GM18526 (cell line): ENCODE measurements around the gene PLCB1.

Experiments
- POLR2A ChIP-seq: IDR thresholded peaks from 3 replicates; pipeline ENCODE4 v1.6.1; 2011; ENCODE audit not compliant: insufficient read length; ENCODE audit errors: extremely low read depth

The PLCB1 gene

DNA sequence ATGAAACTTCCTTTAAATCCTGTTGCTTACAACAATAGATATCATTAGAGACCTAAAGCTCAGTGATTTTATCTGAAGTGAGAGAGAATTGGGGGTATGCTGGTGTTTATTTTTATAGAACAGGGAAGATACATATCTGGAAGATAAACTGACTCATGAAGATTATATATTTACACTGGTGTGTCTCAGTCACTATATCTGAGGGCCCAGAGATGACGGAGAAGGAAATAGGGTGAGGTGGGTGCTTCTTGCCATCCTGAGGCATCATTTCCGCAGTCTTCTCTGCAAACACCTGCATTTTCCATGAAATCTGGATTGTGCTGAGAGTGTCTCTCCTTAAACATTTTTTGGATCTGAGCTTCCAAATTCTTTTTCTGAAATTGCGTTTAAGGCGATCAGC lies 5.9 kb upstream of the PLCB1 start:
- TF ChIP-seq POLR2A, result no peak

DNA sequence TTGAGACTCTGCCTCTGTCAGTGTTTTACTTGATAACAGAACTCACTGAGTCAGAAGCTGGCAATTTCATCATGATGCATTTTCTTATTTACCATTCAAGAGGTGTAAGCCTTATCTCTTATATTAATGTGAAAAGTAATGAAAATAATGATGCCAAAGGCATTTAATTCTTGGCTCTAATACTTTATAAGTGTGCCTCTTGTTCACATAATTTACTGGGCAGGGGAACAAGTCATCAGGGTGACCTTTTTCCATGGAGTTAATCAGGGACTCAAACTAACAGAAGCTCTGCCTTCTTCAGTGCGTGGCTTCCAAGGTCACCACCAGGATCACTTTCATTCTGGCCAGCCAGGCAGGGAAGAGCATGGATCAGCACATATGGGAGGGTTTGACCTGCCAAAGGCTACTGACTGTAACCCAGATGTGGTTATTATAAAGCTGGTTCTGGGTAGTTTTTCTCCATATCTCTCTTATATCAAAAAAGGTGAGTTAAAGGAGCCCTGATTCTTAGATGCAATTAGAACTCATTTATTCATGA lies 5.2 kb upstream of the PLCB1 start:
- no peak for TF ChIP-seq POLR2A

DNA sequence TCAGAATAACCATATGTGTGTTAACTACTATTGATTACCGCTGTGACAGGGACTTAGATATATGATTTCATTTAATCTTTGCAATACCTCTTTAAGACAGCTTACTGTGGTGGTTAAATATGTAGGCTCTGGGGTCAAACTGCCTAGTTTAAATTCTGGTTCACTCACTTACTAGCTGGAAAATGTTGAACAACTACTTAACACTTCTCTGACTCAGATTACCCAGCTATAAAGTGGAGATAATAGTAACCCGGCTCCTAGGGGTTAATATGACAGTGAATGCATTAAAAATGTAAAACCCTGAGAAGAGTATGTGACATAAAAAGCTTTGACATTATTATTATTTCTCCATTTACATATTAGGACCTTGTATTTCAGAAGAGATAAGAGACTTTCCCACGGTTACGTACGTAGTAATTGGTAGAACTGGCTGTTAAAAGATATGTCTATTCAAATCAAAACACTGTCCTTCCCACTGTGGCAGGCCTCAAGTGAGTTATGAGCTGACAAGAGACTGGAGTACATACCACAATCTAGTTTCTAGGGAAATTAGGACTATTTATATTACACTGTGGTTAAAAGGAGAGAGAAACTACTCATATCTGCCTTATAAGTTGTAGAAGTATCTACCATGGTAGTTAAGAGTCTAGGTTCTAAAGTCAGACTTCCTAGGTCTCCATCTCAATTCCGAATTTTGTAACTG lies 4.4 kb upstream of the PLCB1 start:
- no peak for TF ChIP-seq POLR2A

DNA sequence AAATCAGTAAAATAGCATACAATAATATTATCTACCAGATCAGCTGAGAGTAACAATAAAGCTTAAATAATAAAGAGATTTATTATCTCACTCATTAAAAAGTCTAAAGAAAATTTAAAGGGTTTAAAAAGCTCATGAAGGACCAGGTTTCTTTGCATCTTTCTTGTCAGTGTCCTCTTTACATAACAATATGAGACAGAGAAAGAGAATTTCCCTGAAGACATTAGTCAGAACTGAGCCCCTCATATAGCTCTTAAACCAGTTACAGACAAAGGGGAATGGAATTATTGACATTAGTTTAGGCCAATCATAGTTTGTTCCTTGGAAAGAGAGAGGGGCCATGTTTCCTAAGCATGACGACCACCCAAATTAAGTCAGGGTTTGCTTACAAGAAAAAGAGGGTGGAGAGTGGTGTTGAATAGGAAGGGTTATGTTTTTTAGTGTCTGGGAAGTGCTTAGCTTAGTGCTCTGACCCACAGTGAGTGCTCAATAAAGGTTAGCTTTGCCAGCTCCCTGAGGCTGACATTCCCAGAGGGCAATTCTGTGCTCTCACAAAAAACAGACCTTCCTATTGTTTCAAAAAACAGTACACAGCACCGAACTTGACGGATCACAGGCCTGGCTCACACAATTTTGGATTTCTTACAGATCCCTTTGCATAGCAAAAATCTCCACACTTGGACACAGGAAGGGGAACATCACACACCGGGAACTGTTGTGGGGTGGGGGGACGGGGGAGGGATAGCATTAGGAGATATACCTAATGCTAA lies 3.6 kb upstream of the PLCB1 start:
- TF ChIP-seq POLR2A, result no peak

DNA sequence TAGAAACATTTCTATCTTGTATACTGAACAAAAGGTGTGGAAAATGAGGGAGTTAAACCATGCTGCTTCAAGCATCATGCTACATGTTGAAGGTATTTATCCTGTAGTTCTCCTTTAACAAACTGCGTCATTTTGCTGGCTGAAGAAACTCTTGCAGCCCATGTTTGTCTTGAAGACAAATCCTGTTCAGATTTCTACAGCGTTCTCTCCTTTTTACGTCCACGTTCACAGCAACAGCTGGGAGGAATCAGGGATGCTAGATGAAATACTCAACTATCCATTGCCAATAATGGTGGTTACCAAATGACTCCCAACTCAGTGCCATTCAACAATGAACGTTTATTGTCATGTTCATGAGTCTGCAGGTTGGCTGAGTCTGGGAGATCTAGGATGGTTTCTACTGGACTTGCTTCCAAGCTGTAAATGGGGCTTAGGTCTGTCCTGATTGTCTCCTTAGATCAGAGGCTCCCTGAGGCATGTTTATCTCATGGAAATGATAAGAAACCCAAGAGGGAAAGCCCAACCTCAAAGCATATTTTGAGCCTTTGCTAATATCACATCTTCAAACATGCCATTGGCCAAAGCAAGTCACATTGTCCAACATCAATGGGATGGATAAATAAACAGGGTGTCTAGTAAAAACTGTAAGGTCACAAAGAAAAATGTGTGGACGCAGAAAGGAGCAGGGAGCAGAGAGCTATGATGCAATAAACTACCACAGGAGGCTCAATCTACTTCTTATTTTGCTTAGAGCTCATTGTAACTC lies 2.7 kb upstream of the PLCB1 start:
- no peak for TF ChIP-seq POLR2A

DNA sequence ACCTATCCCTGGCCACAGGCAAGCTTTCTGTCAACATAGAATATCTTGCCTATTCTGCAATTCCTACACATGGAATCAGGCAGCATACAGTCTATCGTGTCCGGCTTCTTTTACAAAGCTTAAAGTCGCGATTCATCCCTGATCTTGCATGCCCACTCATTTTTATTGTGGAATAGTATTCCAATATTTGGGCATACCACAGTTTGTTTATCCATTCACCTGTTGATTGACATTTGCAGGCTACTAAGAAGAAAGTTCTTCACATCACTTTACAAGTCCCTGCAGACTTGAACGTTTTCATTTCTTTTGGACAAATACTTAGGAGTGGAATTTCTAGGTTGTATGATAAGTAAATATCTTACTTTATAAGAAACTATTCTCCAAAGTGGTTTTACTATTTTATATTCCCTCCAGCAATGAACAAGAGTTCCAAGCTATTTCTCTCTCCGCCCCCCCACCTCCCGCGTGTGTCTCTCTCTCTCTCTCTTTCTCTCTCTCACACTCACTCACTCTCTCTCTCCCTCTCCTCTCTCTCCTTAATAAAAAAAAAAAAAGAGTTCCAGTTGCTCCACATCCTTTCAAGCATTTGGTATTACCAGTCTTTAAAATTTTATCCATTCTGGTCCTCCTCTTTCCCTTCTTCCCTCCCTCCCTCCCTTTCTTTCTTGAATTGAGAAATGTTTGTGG lies 1.1 kb upstream of the PLCB1 start:
- no peak for TF ChIP-seq POLR2A

DNA sequence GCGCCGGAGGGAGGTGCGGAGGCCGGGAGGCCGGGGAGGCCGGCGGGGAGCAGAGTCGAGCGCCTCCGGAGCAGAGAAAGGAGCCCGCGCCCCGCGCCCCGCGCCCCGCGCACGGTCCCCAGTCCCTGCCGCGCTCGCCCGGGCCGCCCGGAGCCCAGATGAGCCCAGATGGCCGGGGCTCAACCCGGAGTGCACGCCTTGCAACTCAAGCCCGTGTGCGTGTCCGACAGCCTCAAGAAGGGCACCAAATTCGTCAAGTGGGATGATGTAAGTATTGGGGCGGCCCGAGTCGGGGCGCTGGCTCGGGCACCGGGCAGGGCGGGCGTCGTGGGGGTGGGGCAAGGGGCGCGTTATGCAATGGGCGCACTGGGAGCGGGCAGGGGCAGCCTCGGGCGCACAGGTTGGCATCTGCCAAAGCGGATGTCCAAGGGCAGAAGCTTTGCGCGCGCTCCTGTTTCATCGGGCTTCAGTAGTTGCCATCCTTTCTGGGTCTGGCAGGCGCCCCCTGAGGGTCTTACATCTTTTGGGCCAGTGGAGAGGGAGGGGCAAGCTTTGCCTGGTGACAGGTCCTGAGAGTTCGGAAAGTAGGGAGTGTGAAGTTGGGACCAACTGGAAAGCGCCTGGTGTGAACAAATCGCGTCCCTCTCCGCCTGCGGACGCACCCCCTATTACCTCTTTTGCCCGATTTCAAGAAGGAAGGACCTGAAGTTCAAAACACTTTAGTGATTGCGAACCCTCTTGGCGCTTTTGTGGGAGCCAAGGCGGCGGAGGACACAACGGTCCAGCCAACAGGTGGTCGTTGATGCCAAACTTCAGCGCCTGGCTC lies 631 bp downstream of the PLCB1 start:
- TF ChIP-seq POLR2A, result no peak

DNA sequence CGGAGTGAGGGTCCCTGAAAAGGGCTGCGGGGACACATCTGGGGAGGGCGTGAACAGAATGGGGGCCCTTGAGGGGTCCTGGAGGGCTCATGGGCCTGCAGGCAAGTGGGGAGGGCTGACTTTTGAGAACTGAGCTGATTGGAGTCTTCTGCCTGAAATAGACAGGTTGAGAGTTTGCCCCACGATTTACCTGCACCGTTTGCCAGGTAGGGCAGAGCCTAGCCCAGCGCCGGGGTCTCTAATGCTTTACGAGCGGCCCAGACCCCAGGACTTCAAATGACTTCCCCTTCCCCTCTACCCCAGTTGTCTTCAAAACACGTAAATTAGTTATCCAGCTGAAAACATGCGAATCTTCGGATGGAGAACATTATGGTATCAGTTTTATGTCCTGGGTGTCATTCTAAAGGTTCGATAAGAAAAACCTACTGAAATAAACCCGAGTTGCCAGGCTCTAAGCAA lies 1.3 kb downstream of the PLCB1 start:
- no peak for TF ChIP-seq POLR2A

DNA sequence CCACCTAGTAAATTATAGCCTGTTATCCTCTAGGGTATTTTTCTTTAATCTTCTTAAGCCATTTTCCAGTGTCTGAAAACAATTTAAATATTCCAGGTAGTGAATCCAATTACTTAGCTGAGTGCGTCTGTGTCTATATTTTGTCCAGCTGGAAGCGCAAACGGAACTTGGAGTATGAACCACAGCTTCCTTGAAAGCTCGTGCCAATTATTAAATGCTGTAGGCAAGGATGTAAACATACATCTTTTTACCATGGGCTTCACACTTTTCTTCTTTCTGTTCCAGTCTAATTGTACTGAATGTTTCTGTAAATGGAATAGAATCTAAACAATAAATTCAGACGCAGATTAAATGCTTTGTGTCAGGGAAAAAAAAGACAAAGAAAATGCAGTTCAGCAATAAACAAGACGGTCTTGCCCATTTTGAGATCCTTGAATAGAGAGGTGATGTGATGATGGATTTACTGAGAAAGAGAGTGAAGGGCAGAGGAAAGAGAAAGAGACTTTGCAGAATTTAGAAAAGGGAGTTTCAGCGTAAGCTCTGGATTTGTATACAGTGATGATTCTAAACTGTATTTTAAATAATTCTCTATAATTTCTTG lies 1.9 kb downstream of the PLCB1 start:
- no peak for TF ChIP-seq POLR2A

DNA sequence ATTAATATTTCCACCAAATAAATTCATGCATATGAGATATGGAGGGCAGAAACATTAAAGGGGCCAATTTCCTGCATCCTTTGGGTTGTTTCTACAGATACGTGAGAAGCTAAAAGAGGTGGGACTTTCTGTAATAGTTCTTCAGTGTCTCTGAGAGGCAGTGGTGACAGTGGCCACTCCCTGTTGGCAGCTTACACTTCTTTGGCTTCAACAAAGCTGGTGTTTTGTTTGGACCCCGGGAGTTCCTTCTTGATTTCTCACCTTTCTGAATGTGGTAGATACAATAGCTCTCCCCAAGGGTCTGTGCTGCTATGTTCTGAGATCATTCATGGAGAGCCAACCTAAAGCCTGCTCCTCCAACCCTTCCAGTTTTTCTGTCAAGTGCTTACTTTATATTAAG lies 7.8 kb downstream of the PLCB1 start:
- no peak for TF ChIP-seq POLR2A

DNA sequence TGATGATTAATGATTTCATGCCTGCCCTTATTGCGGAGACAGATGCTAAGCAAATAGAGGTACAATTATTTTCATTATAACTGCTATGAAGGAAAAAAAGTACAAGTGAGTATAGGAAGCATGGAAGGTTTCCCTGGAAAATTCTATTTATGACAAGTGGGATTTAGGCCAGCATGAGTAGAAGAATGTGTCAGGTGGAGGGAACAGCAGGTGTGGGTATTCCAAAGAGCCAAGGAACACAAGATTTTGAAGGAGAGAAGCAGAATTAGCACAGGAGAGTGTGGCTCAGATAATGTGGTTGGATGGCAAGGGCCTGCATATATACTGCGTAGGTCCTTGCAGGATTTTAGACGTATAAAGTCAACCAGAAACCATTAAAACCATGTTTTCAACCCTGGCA lies 11.4 kb downstream of the PLCB1 start:
- no peak for TF ChIP-seq POLR2A

DNA sequence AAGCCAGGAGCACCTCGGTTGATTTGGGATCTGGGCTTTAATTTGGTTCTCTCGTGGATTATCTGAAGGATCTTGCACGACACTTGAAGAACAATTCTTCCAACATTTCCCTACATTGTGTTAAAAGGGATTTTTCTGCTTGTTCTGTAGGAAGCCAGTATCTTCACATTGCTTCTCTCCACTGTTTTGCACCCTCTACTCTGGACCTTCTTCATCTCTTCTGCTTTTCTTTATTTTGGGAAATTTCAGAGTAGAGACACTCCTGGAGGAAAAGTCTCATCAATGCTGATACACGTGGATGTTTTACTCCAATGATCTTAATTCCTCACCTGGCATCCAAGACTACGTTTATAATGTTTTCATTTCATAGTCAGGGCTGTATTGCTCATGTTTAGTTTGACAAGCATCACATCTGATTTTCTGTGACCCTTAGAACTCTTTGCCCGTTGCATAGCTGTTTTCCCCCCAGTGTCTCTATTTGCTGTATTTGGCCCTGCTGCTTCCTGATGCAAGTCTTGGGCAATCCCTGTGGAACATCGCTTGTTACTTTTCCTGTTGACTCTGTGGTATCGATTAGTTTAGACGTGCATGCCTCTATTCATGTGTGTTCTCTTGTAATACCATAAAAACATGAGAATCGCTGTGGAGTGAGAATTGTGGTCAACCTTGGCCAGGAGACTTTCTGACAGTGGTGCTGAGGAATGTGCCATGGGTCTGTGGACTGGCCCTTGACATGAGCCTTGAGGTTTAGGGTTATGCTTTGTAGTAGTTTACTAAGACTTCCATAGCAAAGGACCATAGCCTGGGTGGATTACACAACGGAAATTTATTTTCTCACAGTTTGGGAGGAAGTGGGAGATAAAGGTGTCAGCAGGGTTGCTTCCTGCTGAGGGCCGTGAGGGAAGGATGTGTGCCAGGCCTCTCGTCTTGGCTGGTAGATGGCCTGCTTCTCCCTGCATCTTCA lies 12.5 kb downstream of the PLCB1 start:
- TF ChIP-seq POLR2A, result no peak
